Measurements from ENCODE around the gene LPCAT3.

GRCh38 chr12:6946033-6946919, 72.0 kb downstream of the LPCAT3 start:
- no peak for TF ChIP-seq CTCF (conservative IDR thresholded peaks at IDR 0.05; ENCODE audit: low read length)
- TF ChIP-seq EZH2phosphoT487 (IDR thresholded peaks at IDR 0.05; ENCODE audit: borderline replicate concordance): no peak
